Kidney epithelial cell (primary cell): ENCODE data around the gene CORO7. TPM values are rescaled to one million over a fixed set of nuclear protein-coding genes. Genes with fewer than 3 reads are reported as not detected.
A peak's percentile ranks its signal among the peaks of the same experiment; 100 is the strongest.

Experiments used
- DNase-seq: peaks from one replicate; pipeline ENCODE4 v3.0.0-alpha.2; 2010; ENCODE audit warnings: low read depth
- H3K27me3 ChIP-seq: 2 replicates; pipeline ENCODE4 v1.6.0; 2011; ENCODE audit warnings: low read length; ENCODE audit not compliant: control insufficient read depth, insufficient read depth
- H3K36me3 ChIP-seq: 2 replicates; pipeline ENCODE4 v1.5.1; 2011; ENCODE audit warnings: low read length; ENCODE audit not compliant: control insufficient read depth, insufficient read depth
- H3K4me3 ChIP-seq: 2 replicates; pipeline ENCODE4 v1.5.1; 2011; ENCODE audit warnings: low read depth, mild to moderate bottlenecking, control low read depth, low read length
- CTCF ChIP-seq: IDR thresholded peaks from 2 replicates; pipeline ENCODE4 v1.5.1; 2011; ENCODE audit warnings: mild to moderate bottlenecking, moderate library complexity, low read length, control low read depth, inconsistent platforms; ENCODE audit not compliant: insufficient read depth, poor library complexity, severe bottlenecking
- total RNA-seq: library from RNA; depleted of rRNA; stranded (reverse); fragments of >200 nt; gene quantifications from 2 replicates; pipeline ENCODE4 v1.2.3, GENCODE V29; 2015

The CORO7 gene
- total RNA-seq, 1 donor from 2014 or later, result 57.3 TPM

- no peak for TF ChIP-seq CTCF
- DNase-seq, result no peak
- no peaks in the 10 kb centered on the region for H3K27me3 ChIP-seq
- H3K36me3 ChIP-seq, result no peaks in the 10 kb centered on the region
- H3K4me3 ChIP-seq, result no peak overlapping the region
Measured at GRCh38 chr16:4322121-4323052, 94.0 kb downstream of the CORO7 start.

GRCh38 chr16:4321286-4322120 is 94.9 kb downstream of the CORO7 start:
- H3K4me3 ChIP-seq, result no peak overlapping the region
- no peak for DNase-seq
- H3K36me3 ChIP-seq, result no peaks in the 10 kb centered on the region
- no peak for TF ChIP-seq CTCF
- no peaks in the 10 kb centered on the region for H3K27me3 ChIP-seq

GRCh38 chr16:4320571-4321137 is 95.7 kb downstream of the CORO7 start:
- H3K27me3 ChIP-seq, result no peaks in the 10 kb centered on the region
- no peaks in the 10 kb centered on the region for H3K36me3 ChIP-seq
- no peak for TF ChIP-seq CTCF
- DNase-seq, result no peak
- H3K4me3 ChIP-seq, result no peak overlapping the region

- H3K36me3 ChIP-seq, result no peaks in the 10 kb centered on the region
- H3K27me3 ChIP-seq, result no peaks in the 10 kb centered on the region
- DNase-seq, result no peak
- no peak for TF ChIP-seq CTCF
- peak overlapping the region; percentile 4 for H3K4me3 ChIP-seq
Measured at GRCh38 chr16:4319454-4320421, 96.7 kb downstream of the CORO7 start.

GRCh38 chr16:4318967-4319366 is 97.4 kb downstream of the CORO7 start:
- Histone ChIP-seq H3K4me3 (no peak overlapping the region), H3K27me3 (no peaks in the 10 kb centered on the region), H3K36me3 (no peaks in the 10 kb centered on the region)
- no peak for DNase-seq
- no peak for TF ChIP-seq CTCF
